Adipose tissue (tissue), 3 donors: ENCODE measurements around the gene OSCP1. TPM values are rescaled to one million over a fixed set of nuclear protein-coding genes. Genes with fewer than 3 reads are reported as not detected.
"Not testable (repeated sequence)": the region's sequence is repeated elsewhere in the genome, so short reads cannot be mapped to it uniquely, and the experiment has no call there.

Experiments
- H3K27ac ChIP-seq: one replicate; pipeline ENCODE4 v1.5.1; 2013; ENCODE audit warnings: low read depth, low read length
- WGBS, 3 donors: extraction: QIAGEN DNeasy Blood & Tissue Kit; methylation state at CpG; one replicate each; pipeline ENCODE4 v1.1.7; 2013; 5-methylcytosine and 5-hydroxymethylcytosine counted together
- polyA plus RNA-seq, 3 donors: library from polyadenylated mRNA; stranded (reverse); fragments of 200-250 nt; gene quantifications; one replicate each; pipeline ENCODE4 v1.2.3, GENCODE V29; 2013
- donor health status: healthy with polysubstance abuse.
- donor health status: Bipolar disorder and iron deficiency.
- donor health status: healthy.

Gene OSCP1, protein sequence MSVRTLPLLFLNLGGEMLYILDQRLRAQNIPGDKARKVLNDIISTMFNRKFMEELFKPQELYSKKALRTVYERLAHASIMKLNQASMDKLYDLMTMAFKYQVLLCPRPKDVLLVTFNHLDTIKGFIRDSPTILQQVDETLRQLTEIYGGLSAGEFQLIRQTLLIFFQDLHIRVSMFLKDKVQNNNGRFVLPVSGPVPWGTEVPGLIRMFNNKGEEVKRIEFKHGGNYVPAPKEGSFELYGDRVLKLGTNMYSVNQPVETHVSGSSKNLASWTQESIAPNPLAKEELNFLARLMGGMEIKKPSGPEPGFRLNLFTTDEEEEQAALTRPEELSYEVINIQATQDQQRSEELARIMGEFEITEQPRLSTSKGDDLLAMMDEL
- polyA plus RNA-seq = 10 to 100 TPM in 1 of 3 donors, 1 to 10 TPM in 2; 5.3 to 10.3 (median 6.5) TPM

DNA sequence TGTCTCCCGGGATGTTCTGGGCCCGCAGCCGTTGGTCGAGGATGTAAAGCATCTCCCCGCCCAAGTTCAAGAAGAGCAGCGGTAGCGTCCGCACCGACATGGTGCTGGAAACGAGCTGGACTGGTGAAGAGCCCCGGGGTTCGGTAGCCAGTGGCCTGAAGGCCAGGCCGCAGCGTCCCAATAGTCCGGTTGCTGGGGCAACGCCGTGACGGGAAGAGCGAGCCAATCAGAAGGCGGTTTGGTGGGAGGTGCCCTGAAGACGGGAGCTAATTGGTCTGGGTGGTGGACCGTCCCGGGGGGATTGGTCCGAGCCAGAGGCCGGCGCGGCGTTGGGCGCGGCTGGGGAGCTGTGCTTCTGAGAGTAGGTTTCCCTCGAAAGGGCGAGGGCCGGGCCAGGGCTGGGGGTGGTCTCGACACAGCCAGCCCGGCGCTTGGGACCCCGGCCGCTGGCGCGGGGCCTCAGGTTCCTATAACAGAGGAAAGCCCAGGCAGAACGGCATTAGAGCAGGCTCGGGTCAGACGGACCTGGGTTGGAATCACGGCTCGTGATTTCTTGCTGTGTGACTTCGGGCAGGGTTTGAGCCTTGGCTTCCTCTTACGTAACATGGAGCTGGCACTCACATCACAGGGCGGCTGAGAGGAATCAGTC lies at the start of gene OSCP1:
Gene OSCP1 (minus strand): TSS at position 182 of the 649 bp plus-strand sequence. CDS start 82 bp downstream, at position 100.
- H3K27ac ChIP-seq = peak within 1 kb of the TSS; percentile 85
- WGBS, 3 donors = 1% methylated on average over 46 to 48 of the region's 48 CpGs

DNA sequence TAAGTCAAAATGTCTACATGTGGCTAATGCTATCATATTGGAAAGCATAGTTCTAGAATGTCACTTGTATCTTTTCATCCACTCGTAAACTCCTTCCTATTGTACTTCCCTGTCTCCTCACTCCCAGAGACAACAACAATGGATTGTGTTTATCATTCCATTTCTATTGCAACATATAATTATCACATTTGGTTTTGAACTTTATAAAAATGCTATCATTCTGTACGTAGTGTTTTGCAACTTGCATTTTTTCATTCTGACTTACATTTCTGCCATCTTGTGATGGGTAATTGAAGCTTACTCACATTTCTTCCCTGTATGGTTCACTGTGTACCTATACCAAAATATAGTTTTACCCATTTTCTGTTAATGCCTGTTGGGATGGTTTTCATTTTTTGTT lies 47.0 kb upstream of the OSCP1 start:
- WGBS, 3 donors = 66 to 83% (median 73%) methylated on average over 2 of the region's 2 CpGs
- no peak overlapping the region for H3K27ac ChIP-seq

DNA sequence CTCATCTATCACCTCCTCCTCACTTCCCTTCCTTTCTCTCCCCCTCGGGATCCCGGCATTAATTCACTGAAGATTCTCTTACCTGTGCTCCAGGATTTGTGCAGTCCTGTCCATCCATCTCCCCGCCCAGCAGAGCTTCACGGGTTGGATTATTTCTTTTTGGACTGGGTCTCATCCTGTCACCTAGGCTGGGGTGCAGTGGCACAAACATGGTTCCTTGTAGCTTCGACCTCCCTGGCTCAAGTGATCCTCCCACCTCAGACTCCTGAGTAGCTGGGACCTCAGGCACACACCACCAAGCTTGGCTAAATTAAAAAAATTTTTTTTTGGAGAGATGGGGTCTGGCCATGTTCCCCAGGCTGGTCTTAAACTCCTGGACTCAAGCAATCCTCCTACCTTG lies 44.7 kb upstream of the OSCP1 start:
- H3K27ac ChIP-seq = no peak overlapping the region
- WGBS, 3 donors = 84 to 88% (median 85%) methylated on average over 5 of the region's 5 CpGs

DNA sequence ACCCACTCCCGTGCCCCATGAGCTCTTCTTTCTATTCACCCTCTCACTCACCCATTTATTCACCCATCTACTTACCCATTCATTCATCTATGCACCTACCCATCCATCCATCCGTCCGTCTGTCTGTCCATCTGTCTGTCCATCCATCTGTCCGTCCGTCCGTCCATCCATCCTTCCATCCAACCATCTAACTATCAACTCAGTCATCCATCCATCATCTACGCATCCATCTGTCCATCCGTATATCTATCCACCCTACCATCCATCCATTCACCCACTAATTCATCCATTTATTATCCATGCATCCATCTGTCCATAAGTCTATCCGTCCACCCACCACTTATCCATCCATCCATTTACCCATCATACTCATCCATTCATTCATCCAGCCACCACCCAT lies 43.3 kb upstream of the OSCP1 start:
- 81 to 92% (median 91%) methylated on average over 9 of the region's 9 CpGs for WGBS, 3 donors
- no peak overlapping the region for H3K27ac ChIP-seq

DNA sequence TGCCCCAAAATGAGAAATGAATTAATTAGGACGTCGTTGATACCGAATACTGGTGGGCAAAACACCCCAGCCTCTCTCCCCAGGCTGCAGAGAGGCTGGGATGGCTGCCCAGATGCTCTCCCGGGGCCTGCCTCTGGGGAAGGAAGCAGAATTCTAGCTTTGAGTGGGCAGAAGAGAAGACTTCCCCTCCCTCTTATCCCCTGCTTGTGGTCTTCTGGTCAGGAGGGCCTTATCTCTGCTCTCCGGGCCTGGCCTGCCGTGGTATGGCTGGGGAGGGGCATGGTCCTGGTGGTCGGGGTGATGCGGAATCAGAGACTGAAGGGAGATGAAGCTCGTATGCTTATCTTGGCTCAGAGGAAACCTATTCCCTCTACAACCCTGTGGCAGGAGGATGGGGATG lies 42.2 kb upstream of the OSCP1 start:
- 18 to 37% (median 32%) methylated on average over 9 of the region's 9 CpGs for WGBS, 3 donors
- no peak overlapping the region for H3K27ac ChIP-seq

DNA sequence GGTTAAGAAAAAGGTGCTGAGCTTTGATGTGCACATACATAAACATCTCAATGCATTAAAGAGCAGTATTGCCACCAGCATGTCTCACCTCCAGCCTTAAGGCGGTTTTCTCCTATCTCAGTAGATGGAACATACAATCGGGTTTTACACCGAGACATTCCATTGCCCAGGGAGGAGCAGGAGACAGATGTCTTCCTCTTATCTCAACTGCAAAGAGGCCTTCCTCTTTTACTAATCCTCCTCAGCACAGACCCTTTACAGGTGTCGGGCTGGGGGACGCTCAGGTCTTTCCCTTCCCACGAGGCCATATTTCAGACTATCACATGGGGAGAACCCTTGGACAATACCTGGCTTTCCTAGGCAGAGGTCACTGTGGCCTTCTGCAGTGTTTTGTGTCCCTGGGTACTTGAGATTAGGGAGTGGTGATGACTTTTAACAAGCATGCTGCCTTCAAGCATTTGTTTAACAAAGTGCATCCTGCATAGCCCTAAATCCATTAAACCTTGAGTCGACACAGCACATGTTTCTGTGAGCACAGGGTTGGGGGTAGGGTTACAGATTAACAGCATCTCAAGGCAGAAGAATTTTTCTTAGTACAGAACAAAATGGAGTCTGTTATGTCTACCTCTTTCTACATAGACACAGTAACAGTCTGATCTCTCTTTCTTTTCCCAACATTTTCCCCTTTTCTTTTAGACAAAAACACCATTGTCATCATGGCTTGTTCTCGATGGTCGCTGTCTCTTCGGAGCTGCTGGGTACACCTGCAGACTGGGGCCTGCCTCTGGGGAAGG lies 39.2 kb upstream of the OSCP1 start:
- not testable (repeated sequence) for H3K27ac ChIP-seq
- WGBS, 3 donors = 47 to 79% (median 57%) methylated on average over 10 of the region's 10 CpGs

DNA sequence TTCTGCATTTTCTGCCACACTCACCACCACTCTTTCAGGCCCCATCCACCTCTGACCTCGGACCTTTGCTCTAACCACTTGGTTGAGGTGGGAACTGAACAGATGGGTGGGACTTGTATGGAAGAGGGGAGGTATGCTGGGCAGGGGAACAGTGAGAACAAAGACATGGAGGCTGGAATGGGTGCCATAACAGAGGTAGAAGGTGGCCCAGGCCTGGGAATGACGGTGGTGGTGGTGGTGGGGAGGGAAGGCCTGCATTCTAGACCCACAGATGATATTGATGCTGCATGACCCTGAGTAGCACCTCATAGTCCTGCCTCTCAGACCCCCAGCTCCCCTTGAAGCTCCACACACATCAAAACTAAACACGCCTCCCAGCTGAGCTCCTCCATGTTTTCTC lies 37.7 kb upstream of the OSCP1 start:
- no peak overlapping the region for H3K27ac ChIP-seq
- 77 to 87% (median 78%) methylated on average over 3 of the region's 3 CpGs for WGBS, 3 donors

- WGBS, 3 donors = 83 to 91% (median 91%) methylated on average over 9 of the region's 9 CpGs
Measured at GRCh38 chr1:36487336-36487725, 37.1 kb upstream of the OSCP1 start.

GRCh38 chr1:36486439-36487335 lies 36.4 kb upstream of the OSCP1 start:
- peak overlapping the region; percentile 28 for H3K27ac ChIP-seq
- 34 to 40% (median 39%) methylated on average over 17 of the region's 17 CpGs for WGBS, 3 donors

More at GRCh38 chr1:36487336-36487725, 37.1 kb upstream of the OSCP1 start:
- H3K27ac ChIP-seq = not testable (repeated sequence)

DNA sequence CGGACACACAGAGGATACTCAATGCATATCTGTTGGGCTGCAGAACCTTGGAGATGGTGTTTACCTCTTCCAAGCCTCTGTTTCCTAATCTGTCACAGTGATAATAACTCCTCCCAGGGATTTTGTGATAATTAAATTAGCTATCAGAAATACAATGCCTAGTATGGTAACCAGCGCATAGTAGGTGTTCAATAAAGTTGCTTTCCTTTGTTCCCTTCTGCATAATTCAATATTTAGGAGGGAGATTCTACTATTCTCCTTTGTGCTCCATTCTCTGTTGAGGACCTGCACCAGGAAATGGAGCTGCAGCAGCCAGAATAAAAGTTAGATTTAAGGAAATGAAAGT lies 35.8 kb upstream of the OSCP1 start:
- 88 to 95% (median 89%) methylated on average over 2 of the region's 2 CpGs for WGBS, 3 donors
- peak overlapping the region; percentile 77 for H3K27ac ChIP-seq

- no peak overlapping the region for H3K27ac ChIP-seq
- WGBS, 3 donors = 87 to 88% (median 87%) methylated on average over 2 of the region's 2 CpGs
Measured at GRCh38 chr1:36484099-36484498, 33.8 kb upstream of the OSCP1 start.

- 25 to 54% (median 26%) methylated on average over 13 of the region's 13 CpGs for WGBS, 3 donors
- H3K27ac ChIP-seq = no peak within 1 kb of the TSS
Measured at GRCh38 chr1:36482724-36483388, 32.6 kb upstream of the OSCP1 start, which contains the start of gene CSF3R. TSS of gene CSF3R (minus strand) at chr1:36482913. CDS start at chr1:36479496, 3,417 bp downstream.

DNA sequence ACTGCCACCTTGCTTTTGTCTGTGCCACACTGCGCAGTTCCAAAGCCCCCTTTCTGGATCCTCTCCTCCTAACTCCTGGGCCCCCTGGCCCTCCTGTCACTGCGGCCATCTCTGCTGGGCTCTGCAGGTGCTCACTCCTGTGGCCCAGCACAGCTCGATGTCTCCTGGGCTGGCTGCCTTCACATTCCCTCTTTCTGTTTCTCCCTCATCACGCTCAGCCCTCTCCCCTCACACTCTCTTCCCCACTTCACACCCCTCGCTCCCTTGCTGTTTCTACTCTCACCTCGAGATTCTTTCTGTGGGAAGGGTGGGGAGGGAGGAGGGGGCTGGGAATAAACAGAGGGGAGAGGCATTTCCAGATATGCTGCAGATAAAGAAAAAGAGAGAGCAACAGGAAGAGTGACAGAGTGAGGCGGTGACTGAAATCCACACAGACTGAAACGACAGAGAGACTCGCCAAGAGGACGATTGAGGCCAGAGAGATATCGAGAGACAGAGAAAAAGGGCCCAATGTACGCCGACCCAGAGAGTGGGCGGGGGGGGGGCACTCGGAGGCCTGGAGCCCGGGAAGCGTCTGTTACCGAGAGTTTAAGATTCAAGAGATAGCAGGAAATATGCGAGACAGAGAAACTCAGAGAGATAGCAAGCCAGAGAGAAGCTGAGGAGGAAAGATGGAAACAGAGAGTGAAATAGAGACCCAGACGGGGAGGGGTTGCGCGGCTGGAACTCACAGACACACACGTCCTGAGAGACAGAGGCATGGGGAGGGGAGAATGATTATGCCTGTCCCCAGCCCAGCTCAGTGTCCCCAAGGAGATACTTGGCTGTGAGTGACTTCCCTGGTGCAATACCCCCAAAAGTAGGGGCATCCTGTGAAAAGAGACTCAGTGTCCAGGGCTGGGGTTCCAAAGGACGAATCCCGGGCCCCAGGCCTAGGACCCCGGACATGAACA lies 31.8 kb upstream of the OSCP1 start:
- 20 to 40% (median 23%) methylated on average over 26 of the region's 26 CpGs for WGBS, 3 donors
- no peak overlapping the region for H3K27ac ChIP-seq

DNA sequence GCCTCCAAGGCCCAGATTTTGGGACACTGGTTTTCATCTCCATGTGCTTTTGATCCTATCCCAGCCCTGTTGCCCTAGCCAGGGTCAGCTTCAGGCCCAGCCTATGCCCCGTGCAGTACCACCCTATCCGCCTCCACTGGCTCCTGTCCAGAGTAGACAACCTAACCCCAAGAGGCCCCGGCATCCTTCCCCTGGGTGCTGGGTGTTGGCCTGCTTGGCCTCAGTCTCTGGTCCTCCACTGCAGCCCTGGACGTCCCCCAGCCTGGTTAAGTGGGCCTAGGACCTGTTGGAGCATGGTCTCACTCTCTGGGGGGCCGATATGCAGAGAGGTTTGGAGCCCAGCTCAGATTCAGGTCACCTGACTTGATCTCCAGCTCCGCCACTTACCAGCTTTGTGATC lies 30.8 kb upstream of the OSCP1 start:
- H3K27ac ChIP-seq = no peak overlapping the region
- 71 to 81% (median 77%) methylated on average over 6 of the region's 6 CpGs for WGBS, 3 donors

- H3K27ac ChIP-seq = no peak overlapping the region
- WGBS, 3 donors = 71 to 92% (median 92%) methylated on average over 2 of the region's 2 CpGs
Measured at GRCh38 chr1:36480161-36480560, 29.9 kb upstream of the OSCP1 start.

GRCh38 chr1:36479505-36480051 lies 29.3 kb upstream of the OSCP1 start:
- WGBS, 3 donors = 48 to 77% (median 63%) methylated on average over 2 of the region's 2 CpGs
- no peak overlapping the region for H3K27ac ChIP-seq
